A549 (cell line): ENCODE measurements around the gene ZNF358. TPM values are rescaled to one million over a fixed set of nuclear protein-coding genes. Genes with fewer than 3 reads are reported as not detected.

Experiments used
- ATAC-seq, 2 experiments: fragments of 200-7000 bp in 1 of 2; fragments of >200 bp in 1 of 2; cut with Nextera tagmentation in 1 of 2; cut with Tn5 transposase in 1 of 2; 3 replicates each; pipeline versions ENCODE4 v1.8.0 to v1.9.1; 2018 to 2020; ENCODE audit warnings: mild to moderate bottlenecking in 1 of 2, moderate library complexity in 1 of 2
- CTCF ChIA-PET: fragments of 300-600 bp; sonication (Branson Sonifier 250); formaldehyde crosslinking; extraction: SDS; loops from one replicate; lab custom pipeline; 2021; ENCODE audit warnings: antibody characterized with exemption, inconsistent platforms; lab: Yijun Ruan, JAX
- POLR2A ChIA-PET: fragments of 350-600 bp; formaldehyde crosslinking; extraction: SDS; loops from one replicate; lab custom pipeline; 2021; ENCODE audit warnings: antibody characterized with exemption, inconsistent platforms; lab: Yijun Ruan, JAX
- DNase-seq, 2 experiments: peaks; one replicate each; pipeline versions ENCODE4 v3.0.0 to v3.0.0-alpha.2; 2011 to 2016; ENCODE audit warnings: low read depth in 1 of 2, low spot score in 1 of 2
- FAIRE-seq: peaks from 2 replicates; lab custom pipeline; 2011; peaks lifted over from hg19 to GRCh38; lab: Jason Lieb, UNC
- H3K27ac ChIP-seq, 2 experiments: fragments of >200 bp; sonication (Bioruptor Twin); formaldehyde crosslinking; 3 replicates each; pipeline ENCODE4 v1.5.1; 2016 to 2017
- H3K4me1 ChIP-seq: fragments of >200 bp; sonication (Bioruptor Twin); formaldehyde crosslinking; 3 replicates; pipeline ENCODE4 v1.6.1; 2016
- H3K4me2 ChIP-seq: fragments of >200 bp; sonication (Bioruptor Twin); formaldehyde crosslinking; 3 replicates; pipeline ENCODE4 v1.6.1; 2016
- H3K4me3 ChIP-seq: fragments of >200 bp; sonication (Bioruptor Twin); formaldehyde crosslinking; 3 replicates; pipeline ENCODE4 v1.5.1; 2016
- H3K9me3 ChIP-seq: fragments of >200 bp; sonication (Bioruptor Twin); formaldehyde crosslinking; 3 replicates; pipeline ENCODE4 v1.6.1; 2016
- ATOH8 ChIP-seq: fragments of 250-450 bp; sonication (Bioruptor Pico); IDR thresholded peaks from 2 replicates; pipeline ENCODE4 v1.5.0; 2020; ENCODE audit warnings: low read depth, mild to moderate bottlenecking, moderate library complexity
- BCL3 ChIP-seq: fragments of >200 bp; sonication (Bioruptor Twin); formaldehyde crosslinking; IDR thresholded peaks from 3 replicates; pipeline ENCODE4 v1.6.1; 2016
- BHLHE40 ChIP-seq: IDR thresholded peaks from 2 replicates; pipeline ENCODE4 v1.6.1; 2012; ENCODE audit warnings: low read depth, low read length, inconsistent platforms
- CEBPB ChIP-seq, 2 experiments: fragments of >200 bp in 1 of 2; sonication (Bioruptor Twin) in 1 of 2; formaldehyde crosslinking in 1 of 2; IDR thresholded peaks; 2 replicates each; pipeline ENCODE4 v1.6.1; 2012 to 2016
- EHMT2 ChIP-seq: fragments of 200-600 bp; sonication (generic); IDR thresholded peaks from 2 replicates; pipeline ENCODE4 v1.6.1; 2016; ENCODE audit warnings: antibody characterized with exemption, low read depth, mild to moderate bottlenecking, moderate library complexity
- GATA3 ChIP-seq: IDR thresholded peaks from 2 replicates; pipeline ENCODE4 v1.6.1; 2012; ENCODE audit warnings: borderline replicate concordance
- KDM1A ChIP-seq: fragments of 200-600 bp; sonication (generic); IDR thresholded peaks from 2 replicates; pipeline ENCODE4 v1.6.1; 2016; ENCODE audit warnings: low read depth, mild to moderate bottlenecking
- MYC ChIP-seq: IDR thresholded peaks from 2 replicates; pipeline ENCODE4 v1.6.1; 2012; ENCODE audit warnings: mild to moderate bottlenecking, inconsistent platforms, low read length, improper control_type of control experiment, borderline replicate concordance
- NFE2L2 ChIP-seq: fragments of 150-350 bp; conservative IDR thresholded peaks from 2 replicates; pipeline ENCODE4 v1.6.1; 2014; ENCODE audit warnings: low read length
- NPAS2 ChIP-seq: fragments of 250-450 bp; sonication (Bioruptor Pico); IDR thresholded peaks from 2 replicates; pipeline ENCODE4 v1.8.0; 2022; ENCODE audit warnings: mild to moderate bottlenecking, moderate library complexity, borderline replicate concordance
- PHF8 ChIP-seq: fragments of 200-600 bp; sonication (generic); IDR thresholded peaks from 2 replicates; pipeline ENCODE4 v1.6.1; 2016; ENCODE audit warnings: low read depth, mild to moderate bottlenecking, antibody characterized with exemption, moderate library complexity, borderline replicate concordance
- POLR2AphosphoS2 ChIP-seq: conservative IDR thresholded peaks from 2 replicates; pipeline ENCODE4 v1.6.1; 2012; ENCODE audit warnings: low read length, improper control_type of control experiment, inconsistent platforms
- RNF2 ChIP-seq: fragments of 200-600 bp; sonication (generic); IDR thresholded peaks from 2 replicates; pipeline ENCODE4 v1.6.1; 2016; ENCODE audit warnings: low read depth, mild to moderate bottlenecking, antibody characterized with exemption, moderate library complexity, borderline replicate concordance
- SMC3 ChIP-seq: fragments of >200 bp; sonication (Bioruptor Twin); formaldehyde crosslinking; IDR thresholded peaks from 3 replicates; pipeline ENCODE4 v1.6.1; 2018; ENCODE audit warnings: inconsistent platforms
- SREBF2 ChIP-seq: fragments of 450-650 bp; IDR thresholded peaks from 2 replicates; pipeline ENCODE4 v1.6.1; 2014; ENCODE audit warnings: mild to moderate bottlenecking, moderate library complexity
- TP53 ChIP-seq: fragments of 250-450 bp; sonication (Bioruptor Pico); IDR thresholded peaks from 2 replicates; pipeline ENCODE4 v1.5.0; 2021; ENCODE audit warnings: mild to moderate bottlenecking, moderate library complexity
- ZFP36 ChIP-seq: fragments of 450-650 bp; IDR thresholded peaks from 2 replicates; pipeline ENCODE4 v1.6.1; 2014; ENCODE audit warnings: borderline replicate concordance; ENCODE audit not compliant: partially characterized antibody
- ZNF302 ChIP-seq: fragments of 250-450 bp; sonication (Bioruptor Pico); IDR thresholded peaks from 2 replicates; pipeline ENCODE4 v1.9.0; 2021; ENCODE audit warnings: inconsistent platforms, mild to moderate bottlenecking, moderate library complexity
- WGBS: methylation state at CpG from one replicate; pipeline ENCODE4 v1.1.6; 2017; ENCODE audit errors: missing lambda C conversion rate; 5-methylcytosine and 5-hydroxymethylcytosine counted together
- polyA plus RNA-seq, 4 experiments: library from polyadenylated mRNA; depleted of rRNA in 3 of 4; stranded (reverse); fragments of >200 nt; fragmentation: RNase III in 1 of 4; extraction: RNeasy Plus Mini Kit Qiagen cat#74134 plus additional on column Dnase treatment in 1 of 4; gene quantifications; 2 replicates in 3 of 4; 3 replicates in 1 of 4; pipeline ENCODE4 v1.2.3, GENCODE V29; 2011 to 2017
- TF ChIP-seq, protein P1 (sequence below): IDR thresholded peaks from 2 replicates; pipeline ENCODE4 v1.6.1; 2012
- TF ChIP-seq, protein P2 (sequence below): fragments of 250-450 bp; sonication (Bioruptor Pico); IDR thresholded peaks from 2 replicates; pipeline ENCODE4 v1.5.0; 2021; ENCODE audit warnings: mild to moderate bottlenecking, moderate library complexity, borderline replicate concordance

The ZNF358 gene
- polyA plus RNA-seq, 2 of the 4 experiments (the other 2 are of a cell fraction) = 9.5 to 14.0 TPM

DNA sequence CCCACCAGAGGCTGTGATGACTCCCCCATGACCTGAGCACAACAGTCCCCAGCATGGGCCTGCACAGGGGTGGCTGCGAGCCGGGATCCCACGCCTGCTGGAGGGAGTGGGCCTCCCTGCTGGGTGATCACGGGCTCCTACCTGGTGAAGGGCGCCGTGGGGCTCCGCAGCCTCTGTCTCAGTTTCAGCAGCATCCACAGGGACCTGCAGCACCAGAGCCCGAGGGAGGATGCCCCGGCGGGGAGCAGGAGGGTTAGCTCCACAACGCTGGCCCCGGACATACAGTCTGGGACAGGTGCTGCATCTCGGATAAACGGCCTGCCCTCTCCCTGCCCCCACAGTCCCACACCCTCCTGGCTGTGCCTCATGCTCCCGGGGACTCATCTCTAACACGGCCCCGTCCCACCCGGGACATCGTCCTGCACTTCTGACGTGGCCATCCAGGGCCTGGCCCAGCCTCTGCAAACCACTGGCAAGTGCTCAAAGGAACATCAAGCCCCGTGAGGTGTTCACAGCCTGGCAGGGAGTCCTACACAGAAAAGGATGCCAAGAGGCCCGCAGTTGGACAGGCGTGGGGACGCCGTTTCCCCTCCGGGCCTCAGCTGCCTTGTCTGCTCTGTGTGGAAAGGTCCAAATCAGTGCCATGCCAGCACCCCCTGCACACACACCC is 37.6 kb upstream of the ZNF358 start:
- 75% methylated on average over 14 of the region's 26 CpGs for WGBS
- no peaks in the 10 kb centered on the region for H3K4me1 ChIP-seq
- DNase-seq = no peak
- ATAC-seq = peak; percentile 14 to 16; a peak in 3 of 6 replicates
- no peak for FAIRE-seq
- no peak overlapping the region for H3K4me3 ChIP-seq
- no peaks in the 10 kb centered on the region for H3K9me3 ChIP-seq
- H3K27ac ChIP-seq = no peak overlapping the region
- ChIA-PET CTCF (no interaction called here), POLR2A (no interaction called here)
- no peak overlapping the region for H3K4me2 ChIP-seq
- TF ChIP-seq EHMT2 (no peak), POLR2AphosphoS2 (no peak), CEBPB (IDR thresholded peaks at IDR 0.05) (no peak), NPAS2 (no peak)
- TF ChIP-seq, protein P1, sequence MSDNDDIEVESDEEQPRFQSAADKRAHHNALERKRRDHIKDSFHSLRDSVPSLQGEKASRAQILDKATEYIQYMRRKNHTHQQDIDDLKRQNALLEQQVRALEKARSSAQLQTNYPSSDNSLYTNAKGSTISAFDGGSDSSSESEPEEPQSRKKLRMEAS = no peak

DNA sequence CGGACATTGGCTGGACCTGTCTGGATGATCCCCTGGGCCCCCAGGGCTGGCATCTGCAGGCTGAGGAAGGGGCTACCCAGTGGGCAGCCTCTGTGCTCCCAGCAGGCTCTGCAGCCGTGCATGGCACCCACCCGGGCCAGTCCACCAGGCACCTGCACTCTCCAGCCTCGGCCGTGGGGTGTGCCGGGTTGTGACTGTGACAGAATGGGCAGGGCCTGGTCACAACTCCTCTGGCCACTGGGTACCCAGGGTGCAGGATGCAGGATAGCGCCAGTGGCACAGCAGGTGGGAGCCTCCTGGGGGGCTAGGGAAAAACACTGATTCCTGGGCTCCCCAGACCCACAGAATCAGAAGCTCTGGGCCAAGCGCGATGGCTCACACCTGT is 37.1 kb upstream of the ZNF358 start:
- CTCF ChIA-PET = no interaction called here
- H3K9me3 ChIP-seq = no peaks in the 10 kb centered on the region
- FAIRE-seq = no peak
- no peak overlapping the region for H3K4me2 ChIP-seq
- TF ChIP-seq RNF2 = no peak
- no peak for TF ChIP-seq TP53 (CRISPR knock-in tag)
- no peak for TF ChIP-seq POLR2AphosphoS2
- no peak for TF ChIP-seq BCL3
- TF ChIP-seq ZNF302 (CRISPR knock-in tag) = no peak
- TF ChIP-seq BHLHE40 = no peak
- no peak for TF ChIP-seq ATOH8 (CRISPR knock-in tag)
- TF ChIP-seq, protein P2, sequence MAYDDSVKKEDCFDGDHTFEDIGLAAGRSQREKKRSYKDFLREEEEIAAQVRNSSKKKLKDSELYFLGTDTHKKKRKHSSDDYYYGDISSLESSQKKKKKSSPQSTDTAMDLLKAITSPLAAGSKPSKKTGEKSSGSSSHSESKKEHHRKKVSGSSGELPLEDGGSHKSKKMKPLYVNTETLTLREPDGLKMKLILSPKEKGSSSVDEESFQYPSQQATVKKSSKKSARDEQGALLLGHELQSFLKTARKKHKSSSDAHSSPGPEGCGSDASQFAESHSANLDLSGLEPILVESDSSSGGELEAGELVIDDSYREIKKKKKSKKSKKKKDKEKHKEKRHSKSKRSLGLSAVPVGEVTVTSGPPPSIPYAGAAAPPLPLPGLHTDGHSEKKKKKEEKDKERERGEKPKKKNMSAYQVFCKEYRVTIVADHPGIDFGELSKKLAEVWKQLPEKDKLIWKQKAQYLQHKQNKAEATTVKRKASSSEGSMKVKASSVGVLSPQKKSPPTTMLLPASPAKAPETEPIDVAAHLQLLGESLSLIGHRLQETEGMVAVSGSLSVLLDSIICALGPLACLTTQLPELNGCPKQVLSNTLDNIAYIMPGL (CRISPR knock-in tag) = no peak
- TF ChIP-seq ZFP36 = no peak
- TF ChIP-seq SMC3 = no peak
- TF ChIP-seq SREBF2 = no peak
- TF ChIP-seq, all 56 proteins: peak for 0
- 80% methylated on average over 4 of the region's 9 CpGs for WGBS
- Histone ChIP-seq H3K27ac (no peak overlapping the region), H3K4me1 (no peaks in the 10 kb centered on the region), H3K4me3 (no peak overlapping the region)
- POLR2A ChIA-PET = no interaction called here
- DNase-seq = no peak
- peak; percentile 4 to 6; a peak in 1 of 6 replicates for ATAC-seq

GRCh38 chr19:7480222-7480969 is 35.5 kb upstream of the ZNF358 start:
- DNase-seq (no peak), ATAC-seq (no peak), FAIRE-seq (no peak)
- no peak overlapping the region for H3K4me2 ChIP-seq
- H3K4me1 ChIP-seq = no peaks in the 10 kb centered on the region
- ChIA-PET CTCF (no interaction called here), POLR2A (no interaction called here)
- H3K27ac ChIP-seq = no peak overlapping the region
- no peaks in the 10 kb centered on the region for H3K9me3 ChIP-seq
- TF ChIP-seq GATA3 (no peak), MYC (no peak), KDM1A (no peak), NFE2L2 (no peak), ATOH8 (CRISPR knock-in tag) (no peak), POLR2AphosphoS2 (no peak), PHF8 (no peak)
- 83% methylated on average over 11 of the region's 11 CpGs for WGBS
- no peak overlapping the region for H3K4me3 ChIP-seq
